ENCODE measurements around the gene CSF2.

CSF2 gene

DNA sequence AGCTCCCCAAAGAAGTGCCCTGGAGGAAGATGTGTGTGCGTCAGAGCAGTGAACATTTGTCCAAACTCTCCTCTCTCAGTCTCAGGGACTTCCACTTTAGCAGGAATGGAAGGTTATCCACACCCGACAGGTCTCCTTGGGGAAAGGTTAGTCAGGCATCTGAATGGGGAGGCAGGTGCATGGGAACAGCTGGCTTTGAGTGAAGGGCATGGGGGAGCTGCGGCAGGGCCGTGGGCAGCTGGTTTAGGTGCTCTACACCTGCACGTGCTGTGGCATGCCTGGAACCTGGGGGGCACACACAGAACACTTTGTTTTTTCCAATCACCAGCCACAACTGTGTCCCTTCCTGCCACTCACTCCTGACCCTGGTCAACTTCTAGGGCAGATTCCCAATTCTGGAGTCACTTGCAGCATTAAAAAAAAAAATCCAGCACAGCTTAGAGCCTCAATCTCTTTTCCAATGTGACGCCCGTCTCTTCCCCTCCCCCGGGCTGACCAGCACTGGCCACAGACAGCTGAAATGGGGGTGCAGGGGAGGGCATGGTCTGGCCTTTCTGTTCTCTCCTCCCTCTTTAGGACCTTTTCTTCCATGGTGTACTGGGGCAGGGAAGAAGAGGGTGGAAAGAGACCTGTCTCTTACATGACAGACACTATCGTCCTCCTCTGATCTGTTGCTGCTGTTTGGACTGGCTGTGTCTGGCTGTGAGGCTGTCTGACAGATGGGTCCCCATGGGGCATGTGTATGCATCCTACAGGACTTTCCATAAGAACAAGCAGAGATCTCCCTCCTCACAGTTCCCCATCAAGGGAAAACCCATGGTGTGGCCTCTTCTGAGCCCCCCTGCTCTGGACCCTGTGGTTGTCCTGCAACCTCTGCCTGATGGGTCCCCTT, 22.7 kb upstream of the CSF2 start:
- no peak for DNase-seq
- Histone ChIP-seq H3K9me3 (replicated peaks; ENCODE audit: insufficient read depth, low read length) (no peaks in the 10 kb centered on the region), H3K9me2 (replicated peaks; ENCODE audit: insufficient read depth, low read length) (no peaks in the 10 kb centered on the region), H3K4me1 (ENCODE audit: low read length) (no peaks in the 10 kb centered on the region), H3K9ac (ENCODE audit: low read length) (no peak overlapping the region), H3F3A (ENCODE audit: insufficient read depth, low read length) (no peaks in the 10 kb centered on the region), H3K4me3 (ENCODE audit: low read length) (no peak overlapping the region), H4K20me1 (ENCODE audit: insufficient read depth, low read length) (no peaks in the 10 kb centered on the region), H2AFZ (ENCODE audit: low read length) (no peak overlapping the region), H3K79me2 (ENCODE audit: low read length) (no peaks in the 10 kb centered on the region), H3K36me3 (replicated peaks; ENCODE audit: insufficient read depth, low read length) (no peaks in the 10 kb centered on the region), H3K4me2 (ENCODE audit: low read depth, low read length) (no peak overlapping the region), H3K27ac (ENCODE audit: low read length) (no peak overlapping the region), H3K27me3 (replicated peaks; ENCODE audit: insufficient read depth, low read length) (no peaks in the 10 kb centered on the region; the same call in 1 of the 2 replicates)
- TF ChIP-seq EZH2phosphoT487 (IDR thresholded peaks at IDR 0.05; ENCODE audit: low read length) = no peak

DNA sequence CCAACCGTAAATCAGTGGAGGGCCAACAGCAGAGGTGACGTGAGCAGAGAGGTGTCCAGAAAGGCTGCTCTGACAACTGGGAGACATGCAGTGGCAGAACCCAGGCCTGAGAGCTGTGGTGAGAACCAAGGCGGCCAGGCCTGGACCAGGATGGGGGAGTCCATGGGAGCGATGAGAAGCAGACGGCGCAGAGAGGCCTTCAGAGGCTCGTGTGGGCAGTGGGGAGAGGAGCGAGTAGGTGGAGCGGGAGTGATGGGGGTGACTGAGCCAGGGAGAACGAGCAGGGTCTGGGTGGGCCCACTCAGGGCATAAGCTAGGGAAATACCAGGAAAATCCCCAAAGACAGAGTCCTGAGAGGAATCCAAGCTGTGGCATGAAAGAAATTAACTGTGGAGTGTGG, 21.1 kb upstream of the CSF2 start:
- no peak overlapping the region for H2AFZ ChIP-seq (ENCODE audit: low read length)
- H3F3A ChIP-seq (ENCODE audit: insufficient read depth, low read length) = no peaks in the 10 kb centered on the region
- H3K36me3 ChIP-seq (replicated peaks; ENCODE audit: insufficient read depth, low read length) = no peaks in the 10 kb centered on the region
- no peaks in the 10 kb centered on the region for H3K4me1 ChIP-seq (ENCODE audit: low read length)
- H4K20me1 ChIP-seq (ENCODE audit: insufficient read depth, low read length) = no peaks in the 10 kb centered on the region
- no peak overlapping the region for H3K27ac ChIP-seq (ENCODE audit: low read length)
- H3K79me2 ChIP-seq (ENCODE audit: low read length) = no peaks in the 10 kb centered on the region
- H3K4me2 ChIP-seq (ENCODE audit: low read depth, low read length) = no peak overlapping the region
- no peaks in the 10 kb centered on the region; the same call in 1 of the 2 replicates for H3K27me3 ChIP-seq (replicated peaks; ENCODE audit: insufficient read depth, low read length)
- DNase-seq = no peak
- no peak overlapping the region for H3K4me3 ChIP-seq (ENCODE audit: low read length)
- no peak overlapping the region for H3K9ac ChIP-seq (ENCODE audit: low read length)
- no peak for TF ChIP-seq EZH2phosphoT487 (IDR thresholded peaks at IDR 0.05; ENCODE audit: low read length)
- TF ChIP-seq, protein P1, sequence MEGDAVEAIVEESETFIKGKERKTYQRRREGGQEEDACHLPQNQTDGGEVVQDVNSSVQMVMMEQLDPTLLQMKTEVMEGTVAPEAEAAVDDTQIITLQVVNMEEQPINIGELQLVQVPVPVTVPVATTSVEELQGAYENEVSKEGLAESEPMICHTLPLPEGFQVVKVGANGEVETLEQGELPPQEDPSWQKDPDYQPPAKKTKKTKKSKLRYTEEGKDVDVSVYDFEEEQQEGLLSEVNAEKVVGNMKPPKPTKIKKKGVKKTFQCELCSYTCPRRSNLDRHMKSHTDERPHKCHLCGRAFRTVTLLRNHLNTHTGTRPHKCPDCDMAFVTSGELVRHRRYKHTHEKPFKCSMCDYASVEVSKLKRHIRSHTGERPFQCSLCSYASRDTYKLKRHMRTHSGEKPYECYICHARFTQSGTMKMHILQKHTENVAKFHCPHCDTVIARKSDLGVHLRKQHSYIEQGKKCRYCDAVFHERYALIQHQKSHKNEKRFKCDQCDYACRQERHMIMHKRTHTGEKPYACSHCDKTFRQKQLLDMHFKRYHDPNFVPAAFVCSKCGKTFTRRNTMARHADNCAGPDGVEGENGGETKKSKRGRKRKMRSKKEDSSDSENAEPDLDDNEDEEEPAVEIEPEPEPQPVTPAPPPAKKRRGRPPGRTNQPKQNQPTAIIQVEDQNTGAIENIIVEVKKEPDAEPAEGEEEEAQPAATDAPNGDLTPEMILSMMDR (IDR thresholded peaks at IDR 0.05; ENCODE audit: low read length) = no peak
- no peak for TF ChIP-seq EZH2 (optimal IDR thresholded peaks at IDR 0.05; ENCODE audit: low read depth, low read length)
- H3K9me3 ChIP-seq (replicated peaks; ENCODE audit: insufficient read depth, low read length) = no peaks in the 10 kb centered on the region
- H3K9me2 ChIP-seq (replicated peaks; ENCODE audit: insufficient read depth, low read length) = no peaks in the 10 kb centered on the region

DNA sequence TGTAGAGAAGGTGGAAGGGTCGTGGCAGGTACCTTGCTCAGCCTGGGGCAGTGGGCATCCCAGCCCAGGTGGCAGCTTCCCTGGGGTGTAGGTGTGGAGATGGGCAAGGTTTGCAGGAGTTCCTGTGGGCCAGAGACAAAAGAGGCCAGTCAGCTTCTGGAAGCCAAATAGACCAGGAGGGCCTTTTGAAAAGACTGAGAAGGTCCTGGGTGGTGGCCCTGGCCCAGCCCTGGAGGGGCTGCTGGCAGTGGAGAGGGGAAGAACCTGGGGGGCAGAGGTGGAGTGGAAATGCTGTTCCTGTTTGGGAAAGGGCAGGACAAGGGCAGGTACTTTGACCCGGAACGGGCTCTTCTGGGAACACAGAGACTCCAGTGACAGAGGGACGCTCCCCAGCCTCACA, 20.1 kb upstream of the CSF2 start:
- no peaks in the 10 kb centered on the region; the same call in 1 of the 2 replicates for H3K27me3 ChIP-seq (replicated peaks; ENCODE audit: insufficient read depth, low read length)
- H3F3A ChIP-seq (ENCODE audit: insufficient read depth, low read length) = no peaks in the 10 kb centered on the region
- H3K4me1 ChIP-seq (ENCODE audit: low read length) = no peaks in the 10 kb centered on the region
- no peaks in the 10 kb centered on the region for H3K9me2 ChIP-seq (replicated peaks; ENCODE audit: insufficient read depth, low read length)
- no peak overlapping the region for H2AFZ ChIP-seq (ENCODE audit: low read length)
- H3K4me3 ChIP-seq (ENCODE audit: low read length) = no peak overlapping the region
- no peak overlapping the region for H3K27ac ChIP-seq (ENCODE audit: low read length)
- H3K9me3 ChIP-seq (replicated peaks; ENCODE audit: insufficient read depth, low read length) = no peaks in the 10 kb centered on the region
- no peak overlapping the region for H3K9ac ChIP-seq (ENCODE audit: low read length)
- TF ChIP-seq EZH2 (optimal IDR thresholded peaks at IDR 0.05; ENCODE audit: low read depth, low read length) = no peak
- TF ChIP-seq EZH2phosphoT487 (IDR thresholded peaks at IDR 0.05; ENCODE audit: low read length) = no peak
- TF ChIP-seq, protein P1 (IDR thresholded peaks at IDR 0.05; ENCODE audit: low read length) = no peak
- H3K4me2 ChIP-seq (ENCODE audit: low read depth, low read length) = no peak overlapping the region
- H3K36me3 ChIP-seq (replicated peaks; ENCODE audit: insufficient read depth, low read length) = no peaks in the 10 kb centered on the region
- no peaks in the 10 kb centered on the region for H3K79me2 ChIP-seq (ENCODE audit: low read length)
- H4K20me1 ChIP-seq (ENCODE audit: insufficient read depth, low read length) = no peaks in the 10 kb centered on the region
- DNase-seq = no peak
